NT2/D1 (cell line): ENCODE measurements around the gene GGACT.

Source experiments
- SUZ12 ChIP-seq: IDR thresholded peaks from 2 replicates; pipeline ENCODE4 v1.6.1; 2011; ENCODE audit not compliant: insufficient read length, insufficient read depth; ENCODE audit errors: extremely low read depth
- YY1 ChIP-seq: IDR thresholded peaks from 2 replicates; pipeline ENCODE4 v1.6.1; 2011; ENCODE audit not compliant: insufficient read length, insufficient read depth

GRCh38 chr13:100552755-100553154 lies 35.8 kb downstream of the GGACT start:
- TF ChIP-seq SUZ12 (no peak), YY1 (no peak)
